COLO668 (cell line): ENCODE data around the gene ZNF407.
"Not testable (repeated sequence)": the region's sequence is repeated elsewhere in the genome, so short reads cannot be mapped to it uniquely, and the experiment has no call there.

Experiments used
- DNase-seq: peaks from one replicate; lab custom pipeline; 2025; ENCODE audit not compliant: unreplicated experiment; lab: John Stamatoyannopoulos, UW

ZNF407 gene

GRCh38 chr18:75066021-75066880 is 468.6 kb downstream of the ZNF407 start:
- no peak for DNase-seq

- DNase-seq: no peak
Measured at GRCh38 chr18:75066936-75067335, 469.3 kb downstream of the ZNF407 start.

- DNase-seq: no peak
Measured at GRCh38 chr18:75067996-75068645, 470.5 kb downstream of the ZNF407 start.

- DNase-seq: no peak
Measured at GRCh38 chr18:75068682-75069435, 471.2 kb downstream of the ZNF407 start.

GRCh38 chr18:75070235-75070624 is 472.6 kb downstream of the ZNF407 start:
- DNase-seq: no peak

- peak; percentile 65 for DNase-seq
Measured at GRCh38 chr18:75070625-75071483, 473.2 kb downstream of the ZNF407 start.

GRCh38 chr18:75071484-75071785 is 473.8 kb downstream of the ZNF407 start:
- DNase-seq: no peak

GRCh38 chr18:75071866-75072671 is 474.4 kb downstream of the ZNF407 start:
- DNase-seq: no peak

GRCh38 chr18:75072672-75073371 is 475.2 kb downstream of the ZNF407 start:
- DNase-seq: no peak

GRCh38 chr18:75073654-75074053 is 476.0 kb downstream of the ZNF407 start:
- no peak for DNase-seq

GRCh38 chr18:75074196-75075015 is 476.7 kb downstream of the ZNF407 start:
- DNase-seq: no peak

GRCh38 chr18:75075016-75075305 is 477.3 kb downstream of the ZNF407 start:
- no peak for DNase-seq

- DNase-seq: no peak
Measured at GRCh38 chr18:75075429-75075841, 477.8 kb downstream of the ZNF407 start.

GRCh38 chr18:75076286-75076685 is 478.6 kb downstream of the ZNF407 start:
- DNase-seq: no peak

- no peak for DNase-seq
Measured at GRCh38 chr18:75081486-75081885, 483.8 kb downstream of the ZNF407 start.

- no peak for DNase-seq
Measured at GRCh38 chr18:75083131-75083530, 485.5 kb downstream of the ZNF407 start.

GRCh38 chr18:75083761-75084160 is 486.1 kb downstream of the ZNF407 start:
- no peak for DNase-seq

- DNase-seq: not testable (repeated sequence)
Measured at GRCh38 chr18:75085676-75086075, 488.0 kb downstream of the ZNF407 start.

GRCh38 chr18:75086494-75087034 is 488.9 kb downstream of the ZNF407 start:
- DNase-seq: no peak
